Panc1 (cell line): ENCODE results near the gene ZBED4. TPM values are rescaled to one million over a fixed set of nuclear protein-coding genes. Genes with fewer than 3 reads are reported as not detected.

Source experiments
- ATAC-seq: fragments of 200-7000 bp; cut with Tn5 transposase; 2 replicates; pipeline ENCODE4 v1.9.1; 2020; ENCODE audit warnings: mild to moderate bottlenecking, moderate library complexity
- BruUV-seq: library from RNA; stranded (reverse); fragments of 400-500 nt; replicated peaks from 2 replicates; lab custom pipeline; 2021; lab: Mats Ljungman, UMichigan
- CTCF ChIA-PET: fragments of 300-600 bp; sonication (Branson Sonifier 250); formaldehyde crosslinking; loops from one replicate; lab custom pipeline; 2022; ENCODE audit warnings: antibody characterized with exemption; lab: Charles Lee
- POLR2A ChIA-PET: fragments of 300-600 bp; sonication (Branson Sonifier 250); formaldehyde crosslinking; loops from one replicate; lab custom pipeline; 2022; ENCODE audit warnings: antibody characterized with exemption; lab: Charles Lee
- DNase-seq: peaks from one replicate; pipeline ENCODE4 v3.0.0-alpha.2; 2010; ENCODE audit warnings: low read depth, low spot score
- H3K27ac ChIP-seq: 2 replicates; pipeline ENCODE4 v1.5.1; 2011; ENCODE audit warnings: mild to moderate bottlenecking, low read length, inconsistent platforms
- H3K27me3 ChIP-seq: fragments of 200-500 bp; sonication (Bioruptor generic); 2 replicates; pipeline ENCODE4 v1.6.0; 2014; ENCODE audit warnings: low read length, inconsistent platforms; ENCODE audit not compliant: control insufficient read depth, insufficient read depth
- H3K36me3 ChIP-seq: fragments of 200-500 bp; sonication (Bioruptor generic); 2 replicates; pipeline ENCODE4 v1.5.1; 2014; ENCODE audit warnings: inconsistent platforms, mild to moderate bottlenecking, low read length, moderate library complexity; ENCODE audit not compliant: control insufficient read depth, insufficient read depth
- H3K4me1 ChIP-seq: 2 replicates; pipeline ENCODE4 v1.5.1; 2011; ENCODE audit warnings: inconsistent platforms, mild to moderate bottlenecking, low read length, moderate library complexity; ENCODE audit not compliant: control insufficient read depth, insufficient read depth
- H3K4me3 ChIP-seq, 2 experiments: 2 replicates each; pipeline ENCODE4 v1.5.1; 2011 to 2012; ENCODE audit warnings: low read depth in 2 of 2, low read length in 2 of 2, mild to moderate bottlenecking in 2 of 2, inconsistent platforms in 1 of 2, moderate library complexity in 1 of 2
- H3K9me3 ChIP-seq: fragments of 200-500 bp; sonication (Bioruptor generic); 2 replicates; pipeline ENCODE4 v1.5.1; 2014; ENCODE audit warnings: low read depth, mild to moderate bottlenecking, inconsistent platforms, low read length, moderate library complexity; ENCODE audit not compliant: control insufficient read depth, insufficient read depth
- POLR2AphosphoS5 ChIP-seq: IDR thresholded peaks from 2 replicates; pipeline ENCODE4 v1.6.1; 2012; ENCODE audit warnings: mild to moderate bottlenecking, low read depth, low read length, moderate library complexity
- REST ChIP-seq, 2 experiments: IDR thresholded peaks; 2 replicates each; pipeline ENCODE4 v1.6.1; 2011 to 2012; ENCODE audit warnings: low read depth in 2 of 2, control low read depth in 1 of 2, low read length in 1 of 2, mild to moderate bottlenecking in 1 of 2, moderate library complexity in 1 of 2; ENCODE audit not compliant: insufficient read depth in 1 of 2
- SIN3A ChIP-seq: IDR thresholded peaks from 2 replicates; pipeline ENCODE4 v1.6.1; 2012; ENCODE audit warnings: low read depth, mild to moderate bottlenecking, low read length, moderate library complexity, borderline replicate concordance; ENCODE audit not compliant: insufficient read depth
- TCF7L2 ChIP-seq: IDR thresholded peaks from 2 replicates; pipeline ENCODE4 v1.6.1; 2011; ENCODE audit warnings: mild to moderate bottlenecking, low read depth, low read length, inconsistent platforms
- in situ Hi-C: cut with HindIII; loops from 2 replicates; pipeline ENCODE4 v1.10.0; 2016; ENCODE audit warnings: low sequenced_read_pairs, low pct_unique_long_range_greater_than_20kb
- intact Hi-C: fragments of 100-400 bp; cut with micrococcal nuclease; formaldehyde crosslinking; loops from one replicate; pipeline ENCODE4 v1.10.0; 2022; ENCODE audit not compliant: unreplicated experiment
- total RNA-seq: library from RNA; stranded (reverse); gene quantifications from one replicate; pipeline ENCODE4 v1.2.1, GENCODE V29; 2021; ENCODE audit not compliant: unreplicated experiment
- TF ChIP-seq, protein P1 (sequence below): fragments of 450-650 bp; IDR thresholded peaks from 2 replicates; pipeline ENCODE4 v1.5.1; 2017; ENCODE audit warnings: mild to moderate bottlenecking

Gene ZBED4
- total RNA-seq, 1 experiment from 2014 or later, result 17.3 TPM

GRCh38 chr22:49934891-49935557, 81.4 kb downstream of the ZBED4 start:
- Histone ChIP-seq H3K4me1 (peaks cover 52% of the 10 kb centered on the region), H3K4me3 (peak overlapping the region; percentile 21 to 36; a peak in 3 of 4 replicates), H3K9me3 (no peaks in the 10 kb centered on the region), H3K27ac (peak overlapping the region; percentile 74), H3K36me3 (no peaks in the 10 kb centered on the region), H3K27me3 (no peaks in the 10 kb centered on the region)
- DNase-seq, result no peak
- BruUV-seq, result no TSS peak
- POLR2A ChIA-PET, result no interaction called here
- no peak for ATAC-seq
- TF ChIP-seq, protein P1, sequence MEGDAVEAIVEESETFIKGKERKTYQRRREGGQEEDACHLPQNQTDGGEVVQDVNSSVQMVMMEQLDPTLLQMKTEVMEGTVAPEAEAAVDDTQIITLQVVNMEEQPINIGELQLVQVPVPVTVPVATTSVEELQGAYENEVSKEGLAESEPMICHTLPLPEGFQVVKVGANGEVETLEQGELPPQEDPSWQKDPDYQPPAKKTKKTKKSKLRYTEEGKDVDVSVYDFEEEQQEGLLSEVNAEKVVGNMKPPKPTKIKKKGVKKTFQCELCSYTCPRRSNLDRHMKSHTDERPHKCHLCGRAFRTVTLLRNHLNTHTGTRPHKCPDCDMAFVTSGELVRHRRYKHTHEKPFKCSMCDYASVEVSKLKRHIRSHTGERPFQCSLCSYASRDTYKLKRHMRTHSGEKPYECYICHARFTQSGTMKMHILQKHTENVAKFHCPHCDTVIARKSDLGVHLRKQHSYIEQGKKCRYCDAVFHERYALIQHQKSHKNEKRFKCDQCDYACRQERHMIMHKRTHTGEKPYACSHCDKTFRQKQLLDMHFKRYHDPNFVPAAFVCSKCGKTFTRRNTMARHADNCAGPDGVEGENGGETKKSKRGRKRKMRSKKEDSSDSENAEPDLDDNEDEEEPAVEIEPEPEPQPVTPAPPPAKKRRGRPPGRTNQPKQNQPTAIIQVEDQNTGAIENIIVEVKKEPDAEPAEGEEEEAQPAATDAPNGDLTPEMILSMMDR, result no peak
- no peak for TF ChIP-seq SIN3A
- no peak for TF ChIP-seq REST (IDR thresholded peaks at IDR 0.05; ENCODE audit: insufficient read depth in 1 of 2, low read depth in 2 of 2, low read length in 1 of 2)
- no peak for TF ChIP-seq TCF7L2
- CTCF ChIA-PET, result no interaction called here
- intact Hi-C loops (no loop called here), in situ Hi-C loops (no loop called here)

- in situ Hi-C loops, result no loop called here
- H3K9me3 ChIP-seq, result no peaks in the 10 kb centered on the region
- peaks cover 48% of the 10 kb centered on the region for H3K4me1 ChIP-seq
- no peak for DNase-seq
- POLR2A ChIA-PET, result interaction anchor here (0.7 kb wide), 1 partner anchor 16 kb away, joined by 3 read pairs; no protein-coding TSS in a partner anchor
- no peak for TF ChIP-seq POLR2AphosphoS5
- TF ChIP-seq, protein P1, result no peak
- no peak for TF ChIP-seq TCF7L2
- no peak for TF ChIP-seq REST (IDR thresholded peaks at IDR 0.05; ENCODE audit: insufficient read depth in 1 of 2, low read depth in 2 of 2, low read length in 1 of 2)
- no peak for TF ChIP-seq SIN3A
- intact Hi-C loops, result no loop called here
- H3K27me3 ChIP-seq, result no peaks in the 10 kb centered on the region
- H3K27ac ChIP-seq, result no peak overlapping the region
- BruUV-seq, result no TSS peak
- H3K4me3 ChIP-seq, result no peak overlapping the region
- no peak for ATAC-seq
- CTCF ChIA-PET, result interaction anchor here (0.6 kb wide), 1 partner anchor 57 kb away, joined by 4 read pairs; no protein-coding TSS in a partner anchor
- no peaks in the 10 kb centered on the region for H3K36me3 ChIP-seq
These were observed 81.9 kb downstream of the ZBED4 start for GRCh38 chr22:49935561-49935960.
